Measurements from ENCODE around the gene NPLOC4. TPM values are rescaled to one million over a fixed set of nuclear protein-coding genes. Genes with fewer than 3 reads are reported as not detected.

The NPLOC4 gene
- total and polyA plus RNA-seq, 2 of the 8 experiments (the other 6 are each of a cell fraction or from before 2014, with no cell fraction given): 70.7 to 92.7 TPM

DNA sequence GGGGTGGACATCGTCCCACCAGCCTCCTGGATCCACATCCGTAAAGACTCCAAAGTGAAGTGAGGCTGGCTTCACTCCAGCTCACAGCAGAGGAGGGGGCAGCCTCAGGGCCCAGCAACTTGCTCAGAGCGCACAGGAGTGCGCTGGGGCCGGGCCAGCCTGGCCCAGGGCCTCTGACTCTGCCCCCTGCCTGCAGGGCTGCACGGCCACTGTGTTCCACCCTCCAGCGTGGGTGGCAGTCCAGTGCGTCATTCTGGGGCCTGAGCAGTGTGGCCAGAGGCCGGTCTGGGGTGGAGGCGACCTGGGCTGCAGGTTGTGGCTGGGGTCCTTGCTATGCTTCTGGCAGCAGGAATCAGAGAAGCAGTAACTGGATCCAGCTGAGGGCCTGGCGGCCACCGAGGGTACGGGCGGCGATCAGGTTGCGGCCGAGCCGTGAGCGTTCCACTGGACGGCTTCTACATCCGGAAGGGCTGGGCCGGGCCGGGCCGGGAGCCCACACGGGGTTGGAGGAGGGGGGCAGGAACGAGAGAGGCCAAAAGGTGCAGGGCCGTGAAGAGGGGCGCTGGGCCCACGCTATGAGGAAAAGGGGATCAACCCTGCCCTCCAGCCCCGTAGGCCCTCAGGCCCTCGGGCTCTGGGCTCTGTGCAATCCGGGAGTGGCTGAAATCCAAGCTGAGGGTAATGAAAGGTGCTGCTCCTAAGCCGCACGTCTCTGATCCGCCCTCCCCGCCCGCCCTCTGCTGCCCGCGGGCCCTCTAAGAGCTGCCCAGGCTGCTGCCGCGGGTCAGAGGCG lies 109.1 kb downstream of the NPLOC4 start, which contains the start of gene FSCN2:
Gene FSCN2 (plus strand): TSS at position 787 of the 793 bp plus-strand sequence. CDS start 155 bp downstream, outside the sequence.
- CTCF ChIA-PET (ENCODE audit: partially characterized antibody): interaction anchor here (0.7 to 2.6 kb wide), 4 partner anchors 10 to 89 kb away, joined by 3 to 16 read pairs (median 4); no protein-coding TSS in a partner anchor
- no peak for DNase-seq (ENCODE audit: low read depth in 1 of 2, low spot score in 2 of 2)

More for the DNA sequence above, 109.1 kb downstream of the NPLOC4 start, which contains the start of gene FSCN2:
- H3K27ac ChIP-seq (ENCODE audit: low read depth, low read length): no peak within 1 kb of the TSS
- peaks cover 19% of the 10 kb centered on the region; the same call in 1 of the 2 replicates for H3K23me2 ChIP-seq (ENCODE audit: low read depth, low read length)
- no peak for FAIRE-seq
- H3K36me3 ChIP-seq (ENCODE audit: control insufficient read depth in 2 of 4, insufficient read depth in 4 of 4, low read length in 3 of 4): no peaks in the 10 kb centered on the region
- no peak within 1 kb of the TSS for H3K14ac ChIP-seq (ENCODE audit: insufficient read length)
- no peak within 1 kb of the TSS for H2BK120ac ChIP-seq (replicated peaks; ENCODE audit: low read depth, low read length)
- 93% methylated on average over 31 of the region's 42 CpGs; no CpG with 5 or more reads in 1 of the 2 experiments for WGBS, 2 experiments (ENCODE audit: extremely low coverage in 1 of 2, insufficient coverage in 1 of 2, insufficient read length in 1 of 2, insufficient replicate concordance in 2 of 2, low coverage in 1 of 2, low lambda C conversion rate in 2 of 2, missing lambda C conversion rate in 1 of 2)
- H4K5ac ChIP-seq (ENCODE audit: insufficient read length, low read depth, low read length): no peak within 1 kb of the TSS
- peak within 1 kb of the TSS; percentile 30 for H4K91ac ChIP-seq (replicated peaks; ENCODE audit: insufficient read length, low read length)
- no peak within 1 kb of the TSS for H3K56ac ChIP-seq (replicated peaks; ENCODE audit: insufficient read length, low read depth, low read length)
- no peak within 1 kb of the TSS for H3K18ac ChIP-seq (ENCODE audit: extremely low read depth, low read length)
- H3K79me1 ChIP-seq (ENCODE audit: low read depth, low read length): no peaks in the 10 kb centered on the region
- no peak within 1 kb of the TSS for H2AFZ ChIP-seq (ENCODE audit: low read length)
- H3K9me3 ChIP-seq (ENCODE audit: insufficient read depth in 2 of 2, low read depth in 1 of 2, low read length in 1 of 2): peaks cover 4 to 8% of the 10 kb centered on the region in 2 experiments; a peak in 1 of 4 replicates
- H3K4me2 ChIP-seq (ENCODE audit: insufficient read depth in 1 of 2, low read depth in 2 of 2, low read length in 2 of 2): no peak within 1 kb of the TSS
- no peak within 1 kb of the TSS for H2BK5ac ChIP-seq (ENCODE audit: low read depth, low read length)
- H3K23ac ChIP-seq (ENCODE audit: insufficient read length): no peak within 1 kb of the TSS
- no peak within 1 kb of the TSS for H2BK20ac ChIP-seq (ENCODE audit: low read length)
- no peak within 1 kb of the TSS for H2AK5ac ChIP-seq (ENCODE audit: low read depth, low read length)
- H3K4ac ChIP-seq (replicated peaks; ENCODE audit: insufficient read length, low read depth, low read length): peak within 1 kb of the TSS; percentile 38
- no peak within 1 kb of the TSS for H2BK12ac ChIP-seq (ENCODE audit: low read depth, low read length)
- no peak within 1 kb of the TSS for H3K4me3 ChIP-seq (ENCODE audit: extremely low read depth in 1 of 4, insufficient read depth in 2 of 4, low read depth in 3 of 4, low read length in 4 of 4)
- H4K8ac ChIP-seq (ENCODE audit: extremely low read depth, insufficient read depth, low read length): no peak within 1 kb of the TSS
- TF ChIP-seq PHF8 (conservative IDR thresholded peaks at IDR 0.05; ENCODE audit: low read depth, low read length) (no peak), SIX5 (IDR thresholded peaks at IDR 0.05; ENCODE audit: low read depth, low read length) (no peak), CHD1 (IDR thresholded peaks at IDR 0.05; ENCODE audit: low read depth, low read length) (no peak), RXRA (IDR thresholded peaks at IDR 0.05; ENCODE audit: insufficient read depth, low read depth, low read length) (no peak), EP300 (IDR thresholded peaks at IDR 0.05; ENCODE audit: borderline replicate concordance in 1 of 2, low read depth in 2 of 2, low read length in 2 of 2) (no peak), SAP30 (IDR thresholded peaks at IDR 0.05; ENCODE audit: insufficient read depth, insufficient replicate concordance, low read length) (no peak), HDAC2 (IDR thresholded peaks at IDR 0.05; ENCODE audit: borderline replicate concordance in 1 of 2, low read depth in 2 of 2, low read length in 2 of 2) (no peak)
- H2BK15ac ChIP-seq (ENCODE audit: low read length): no peak within 1 kb of the TSS
- no peak within 1 kb of the TSS for H3K9ac ChIP-seq (replicated peaks in 1 of 4; ENCODE audit: extremely low read depth in 1 of 4, low read depth in 3 of 4, low read length in 3 of 4)
- no peaks in the 10 kb centered on the region for H3K79me2 ChIP-seq (ENCODE audit: control insufficient read depth in 1 of 2, insufficient read depth in 2 of 2, low read length in 2 of 2)
- peaks cover 0 to 11% (median 5%) of the 10 kb centered on the region in 4 experiments; a peak in 5 of 7 replicates for H3K4me1 ChIP-seq (replicated peaks in 1 of 4; ENCODE audit: control insufficient read depth in 3 of 4, insufficient read depth in 4 of 4, low read length in 3 of 4)
- peaks cover 0 to 9% of the 10 kb centered on the region in 2 experiments for H4K20me1 ChIP-seq (replicated peaks in 1 of 2; ENCODE audit: control insufficient read depth in 1 of 2, insufficient read depth in 2 of 2, low read length in 2 of 2)
- peaks cover 0 to 1% (median 0%) of the 10 kb centered on the region in 4 experiments; a peak in 3 of 7 replicates for H3K27me3 ChIP-seq (replicated peaks in 1 of 4; ENCODE audit: control insufficient read depth in 3 of 4, extremely low read depth in 1 of 4, insufficient read depth in 3 of 4, low read length in 3 of 4)
- POLR2A ChIA-PET (ENCODE audit: partially characterized antibody): interaction anchor here (1.2 to 30.5 kb wide), 6 partner anchors 9 to 31 kb away, joined by 3 to 1004 read pairs (median 12); partner anchors contain the start of gene ACTG1

Data from H1 (cell line).